Measurements from ENCODE around the gene MSANTD1.
A peak's percentile ranks its signal among the peaks of the same experiment; 100 is the strongest.

MSANTD1 gene

GRCh38 chr4:3249711-3250437 is 915 bp downstream of the MSANTD1 start:
- no peak for ATAC-seq

DNA sequence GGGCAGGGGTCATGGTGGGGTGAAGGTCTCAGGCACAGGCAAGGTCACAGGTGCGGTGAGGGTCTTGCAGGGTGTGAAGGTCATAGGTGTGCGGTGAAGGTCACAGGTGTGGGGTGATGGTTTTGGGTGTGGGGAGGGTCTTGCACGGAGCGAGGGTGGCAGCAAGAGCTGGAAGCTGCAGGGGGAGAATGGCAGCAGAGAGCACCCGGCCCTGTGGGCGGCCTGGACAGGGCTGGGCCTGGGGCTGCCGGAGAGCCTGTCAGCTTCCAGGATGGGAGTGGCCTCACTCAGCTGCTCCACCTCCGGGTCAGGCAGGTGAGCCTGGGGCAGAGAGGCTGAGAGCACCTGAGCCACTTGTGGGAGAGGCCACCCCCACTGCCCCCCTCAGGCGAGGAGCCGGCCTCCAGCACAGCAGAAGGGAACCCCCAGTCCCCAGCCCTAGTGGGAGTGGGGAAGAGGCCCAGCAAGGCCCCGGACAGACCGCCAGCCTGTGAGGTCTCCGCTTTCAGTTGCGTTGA is 1.5 kb downstream of the MSANTD1 start:
- ATAC-seq, result no peak

GRCh38 chr4:3250956-3251690 is 2.2 kb downstream of the MSANTD1 start:
- ATAC-seq, result peak in 1 of 2 donors; percentile 35

DNA sequence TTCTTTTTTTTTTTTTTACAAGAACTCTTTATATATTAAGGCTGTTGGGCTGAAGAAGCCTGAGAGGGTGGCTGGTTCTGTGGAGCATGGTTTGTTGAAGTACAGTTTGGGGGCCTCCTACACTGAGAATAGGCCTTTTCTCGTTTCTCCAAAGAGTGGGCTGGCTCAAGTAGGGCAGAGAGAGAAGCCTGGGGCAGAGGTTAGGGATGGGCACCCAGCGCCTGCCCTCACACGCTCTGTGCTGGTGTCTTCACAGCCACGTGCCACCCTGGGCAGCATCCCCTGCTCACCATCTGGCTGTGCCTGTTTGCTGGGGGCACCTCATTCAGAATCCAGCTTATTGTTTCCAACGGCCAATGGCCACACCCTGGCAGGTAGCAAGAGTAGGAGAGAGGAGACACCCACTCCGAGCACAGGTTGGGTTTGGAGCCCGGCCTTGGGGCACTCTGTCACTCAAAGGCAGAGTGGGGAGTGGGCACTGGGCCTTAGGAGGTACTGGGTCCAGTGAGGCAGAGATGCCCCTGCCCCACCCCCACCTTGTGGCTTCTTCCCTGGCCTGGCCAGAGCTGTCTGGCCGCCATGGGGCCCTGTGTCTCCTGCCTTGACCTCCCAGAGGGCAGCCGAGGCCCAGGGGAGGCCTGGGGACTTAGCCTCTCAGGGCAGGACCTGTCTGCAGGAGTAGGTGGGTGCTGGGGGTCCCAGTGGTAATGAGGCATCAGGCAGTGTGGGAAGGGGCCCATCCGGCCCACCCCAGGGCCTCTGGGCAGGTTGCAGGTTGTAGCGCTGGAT is 2.9 kb downstream of the MSANTD1 start:
- ATAC-seq, result no peak

DNA sequence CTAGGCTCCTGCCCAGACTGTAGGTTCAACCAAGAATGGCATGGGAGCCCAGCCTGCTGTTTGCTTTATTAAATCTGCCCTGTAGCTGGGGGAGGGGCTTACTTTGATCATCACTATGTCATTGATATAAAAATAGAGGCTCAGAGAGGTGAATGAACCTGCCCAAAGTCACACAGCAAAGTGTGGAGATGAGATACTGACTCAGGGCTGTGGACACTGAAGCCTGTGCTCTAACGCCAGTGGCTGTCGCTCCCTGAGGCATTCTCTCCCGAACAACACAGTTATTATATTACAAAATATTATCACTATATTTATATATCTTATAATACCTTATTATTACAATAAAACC is 3.5 kb downstream of the MSANTD1 start:
- ATAC-seq, result no peak

GRCh38 chr4:3252831-3253641 is 4.1 kb downstream of the MSANTD1 start:
- ATAC-seq, result no peak

DNA sequence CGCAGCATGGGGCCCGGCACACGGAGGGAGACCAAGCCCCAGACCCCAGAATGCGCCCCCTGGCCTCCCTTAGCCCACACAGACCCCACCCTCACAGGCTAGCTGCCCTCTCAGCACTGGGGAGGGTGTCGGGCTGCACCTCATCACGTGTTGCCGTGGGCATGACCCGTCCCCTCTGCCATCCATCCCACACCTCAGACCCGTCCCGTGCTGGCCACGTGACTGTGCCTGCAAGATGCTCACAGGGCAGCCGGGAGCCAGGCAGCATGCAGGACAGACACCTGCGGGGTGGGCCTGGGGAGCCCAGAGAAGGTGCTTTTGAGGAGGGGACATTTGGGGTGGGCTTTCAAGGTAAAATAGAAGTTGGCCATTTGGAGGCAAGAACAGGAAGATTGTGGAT is 4.8 kb downstream of the MSANTD1 start:
- ATAC-seq, result no peak

GRCh38 chr4:3254302-3255131 is 5.6 kb downstream of the MSANTD1 start:
- no peak for ATAC-seq

DNA sequence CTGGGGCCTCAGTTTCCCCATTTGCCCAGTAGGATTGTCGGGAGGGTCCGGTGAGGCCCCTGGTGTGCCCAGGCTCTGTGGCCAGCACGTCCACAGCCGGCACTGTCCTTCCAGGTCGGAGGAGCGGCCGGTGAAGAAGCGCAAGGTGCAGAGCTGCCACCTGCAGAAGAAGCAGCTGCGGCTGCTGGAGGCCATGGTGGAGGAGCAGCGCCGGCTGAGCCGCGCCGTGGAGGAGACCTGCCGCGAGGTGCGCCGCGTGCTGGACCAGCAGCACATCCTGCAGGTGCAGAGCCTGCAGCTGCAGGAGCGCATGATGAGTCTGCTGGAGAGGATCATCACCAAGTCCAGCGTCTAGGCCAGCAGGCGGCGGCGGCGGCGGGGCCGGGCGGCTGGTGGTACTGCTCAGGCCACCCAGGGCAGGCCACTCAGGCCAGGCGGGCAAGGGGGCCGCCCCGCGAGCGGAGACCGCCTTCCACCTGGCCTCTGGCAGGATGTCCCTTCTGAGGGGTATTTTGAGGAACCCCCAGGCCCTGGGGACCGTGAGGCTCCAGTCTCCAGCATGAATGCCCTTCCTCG is 6.7 kb downstream of the MSANTD1 start:
- ATAC-seq, result no peak

DNA sequence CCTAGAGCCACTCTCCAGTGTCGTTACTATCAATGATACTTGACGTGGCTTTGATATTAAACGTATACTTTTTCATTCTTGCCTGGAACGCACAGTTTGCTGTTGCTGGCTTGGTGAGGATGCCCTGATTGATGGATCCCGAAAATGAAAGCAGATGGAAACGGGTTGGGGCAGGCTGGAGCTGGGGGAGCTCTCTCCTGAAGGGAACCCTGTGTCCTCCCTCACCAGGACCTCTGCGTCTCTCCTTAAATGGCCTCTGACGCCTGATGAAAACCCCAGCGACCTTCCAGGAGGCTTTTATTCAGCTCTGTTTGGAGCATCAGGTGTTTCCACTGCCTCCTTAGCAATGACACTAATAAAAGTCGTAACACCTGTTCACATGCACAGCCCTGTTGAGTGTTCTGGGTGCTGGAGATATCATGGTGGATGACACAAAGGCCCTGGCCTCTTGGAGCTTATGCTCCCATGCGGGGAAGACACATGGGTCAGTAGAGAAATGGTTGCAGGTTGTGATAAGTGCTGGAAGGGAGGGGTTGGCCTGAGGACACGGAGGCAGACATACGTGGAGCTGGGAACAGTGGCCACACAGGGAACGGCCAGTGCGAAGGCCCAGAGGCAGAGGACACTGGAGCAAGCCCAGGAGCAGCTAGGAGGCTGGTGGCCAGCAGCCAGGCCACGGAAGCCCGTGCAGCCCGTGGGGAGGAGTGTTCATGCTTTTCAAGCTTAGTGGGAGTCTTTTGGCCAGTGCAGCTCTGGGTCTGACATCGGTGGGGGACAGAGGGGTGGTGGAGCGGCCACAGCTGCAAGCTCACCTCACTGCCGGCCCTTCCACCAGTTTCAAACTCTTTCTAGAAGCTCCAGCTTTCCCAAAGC is 7.5 kb downstream of the MSANTD1 start:
- ATAC-seq, result no peak

GRCh38 chr4:3257103-3257555 is 8.2 kb downstream of the MSANTD1 start:
- ATAC-seq, result no peak

DNA sequence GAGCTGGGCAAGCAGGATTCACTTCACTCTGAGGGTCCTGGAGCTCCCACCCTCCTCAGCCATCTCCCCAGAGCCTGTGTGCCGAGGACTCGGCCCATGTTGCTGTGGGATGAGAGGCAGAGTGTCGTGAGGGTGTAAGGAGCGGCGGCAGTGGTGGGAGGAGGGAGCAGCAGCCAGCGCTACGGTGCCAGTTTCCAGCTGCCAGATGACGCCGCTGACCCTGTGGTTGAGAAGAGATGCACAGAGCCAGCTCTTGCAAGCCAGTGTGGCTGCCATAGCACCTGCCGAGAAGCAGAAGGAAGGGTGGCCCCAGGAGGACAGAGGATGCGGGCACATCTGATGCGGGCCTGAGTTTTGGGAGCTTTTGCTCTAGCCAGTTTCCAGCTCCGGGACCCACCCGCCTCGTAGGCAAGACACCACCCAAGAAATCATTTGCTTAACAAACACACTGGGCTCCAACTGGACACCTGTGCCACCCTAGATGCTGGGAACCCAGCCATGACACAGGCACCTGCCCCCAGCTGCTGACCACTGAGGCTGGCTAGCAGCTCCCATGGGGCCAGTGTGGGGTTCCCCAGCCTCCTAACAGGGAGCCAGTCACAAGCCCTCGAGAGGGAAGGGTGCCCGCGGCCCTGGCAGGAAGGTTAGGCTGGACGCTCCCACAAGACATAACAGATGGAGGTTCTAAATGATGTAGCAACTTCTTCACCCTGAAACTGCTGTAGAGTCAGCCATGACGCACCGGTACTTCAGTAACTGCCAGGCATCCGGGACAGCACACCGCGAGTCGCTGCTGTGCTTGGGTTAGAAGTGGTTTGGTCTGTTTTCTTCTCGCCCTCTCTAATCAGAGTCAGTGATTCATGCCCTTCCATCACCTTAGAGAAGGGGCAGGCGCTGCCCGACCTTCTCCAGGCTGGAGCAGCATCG is 8.9 kb downstream of the MSANTD1 start:
- ATAC-seq, result no peak

- no peak for ATAC-seq
Observed at GRCh38 chr4:3261411-3262207, 12.7 kb downstream of the MSANTD1 start.

DNA sequence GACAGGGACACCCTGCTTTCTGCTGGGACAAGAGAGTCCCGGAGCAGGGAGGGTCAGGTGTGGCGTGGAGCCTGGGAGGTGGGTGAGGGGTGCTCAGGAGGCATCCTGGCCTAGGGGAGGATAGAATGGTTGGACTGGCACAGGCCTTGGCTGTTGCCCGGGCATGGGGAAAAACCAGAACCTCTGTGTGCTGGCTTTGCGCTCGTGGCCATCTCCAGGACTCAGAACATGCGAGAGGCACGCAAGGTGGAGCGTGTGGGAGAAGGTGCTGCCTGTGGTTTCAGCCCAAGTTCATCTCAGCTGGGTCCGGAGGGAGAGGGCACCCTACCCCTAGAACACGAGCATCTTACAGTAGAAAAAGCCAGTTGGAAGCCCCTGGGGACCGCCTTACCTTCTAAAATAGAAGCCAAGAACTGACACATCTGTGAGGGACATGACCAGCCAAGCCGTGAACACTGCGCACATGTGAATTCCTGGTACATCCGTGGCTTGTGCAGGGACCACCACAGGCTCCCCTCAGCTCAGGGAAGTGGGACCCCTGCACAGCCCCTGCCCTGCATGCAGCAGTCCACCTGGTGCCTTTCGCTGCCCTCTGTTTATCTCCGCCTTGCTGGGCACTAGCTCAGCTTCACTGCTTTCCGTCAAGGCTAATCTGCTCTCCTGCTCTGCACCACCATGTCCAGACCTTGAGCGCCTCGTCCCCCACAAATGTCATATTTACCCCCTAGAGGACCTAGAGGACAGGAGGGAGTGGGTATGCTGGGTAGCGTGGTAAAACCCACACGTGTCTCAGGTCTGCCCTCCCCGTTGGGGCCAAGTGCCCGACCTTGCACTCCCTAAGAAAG is 13.5 kb downstream of the MSANTD1 start:
- no peak for ATAC-seq

- ATAC-seq, result no peak
Observed at GRCh38 chr4:3263053-3263875, 14.3 kb downstream of the MSANTD1 start.

DNA sequence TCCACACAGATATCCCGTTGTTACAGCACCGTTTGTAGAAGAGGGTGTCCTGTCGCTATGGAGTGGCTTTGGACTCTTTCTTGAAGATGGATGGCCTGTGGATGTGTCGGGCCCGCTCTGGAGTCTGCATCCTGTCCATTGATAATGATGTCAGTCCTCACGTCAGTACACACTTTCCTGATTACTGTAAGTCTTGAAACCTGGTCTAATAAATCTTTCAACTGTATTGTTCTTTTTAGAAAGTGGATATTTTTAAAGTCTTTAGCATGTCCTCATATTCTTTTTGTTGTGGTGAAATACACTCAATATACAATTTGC is 14.9 kb downstream of the MSANTD1 start:
- ATAC-seq, result no peak

Data from activated CD4-positive, CD25-positive, alpha-beta regulatory T cell treated with anti-CD3 and anti-CD28 coated beads, Interleukin-2, amount 50 U/mL, for 24 hours (primary cell).